ENCODE results near the gene GABPA. TPM values are rescaled to one million over a fixed set of nuclear protein-coding genes. Genes with fewer than 3 reads are reported as not detected.

GABPA gene
- total and polyA plus RNA-seq, 10 donors = 11.7 to 42.0 (median 33.0) TPM

DNA sequence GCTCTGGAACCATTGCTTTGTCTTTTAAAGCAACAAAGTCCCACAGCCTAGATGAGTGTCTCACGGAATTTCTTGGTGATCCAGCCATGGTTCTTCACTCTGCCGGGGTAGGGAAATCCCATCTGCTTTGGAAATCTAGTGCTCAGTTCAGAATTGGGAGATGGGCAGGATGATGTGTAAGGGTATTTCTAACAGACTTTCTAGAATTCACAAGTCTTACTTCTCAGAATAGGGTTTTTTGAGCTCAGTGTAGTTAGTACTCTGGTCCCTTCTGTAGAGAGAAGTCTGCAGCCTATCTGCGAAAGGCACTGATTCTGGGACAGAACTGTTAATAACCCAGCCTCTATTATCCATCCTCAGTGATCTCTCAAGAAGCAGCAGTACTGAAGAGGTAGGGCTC lies 25.3 kb downstream of the GABPA start:
- DNase-seq = no peak
- peaks cover 11 to 97% (median 61%) of the 10 kb centered on the region in 6 donors for H3K36me3 ChIP-seq
- H3K27ac ChIP-seq = no peak overlapping the region
- intact Hi-C loops (cut with DNase I; ENCODE audit: low total_unique reads) = no loop called here
- H3K27me3 ChIP-seq (replicated peaks in 1 of 7) = no peaks in the 10 kb centered on the region
- WGBS, 5 donors = 94 to 98% (median 94%) methylated on average over 3 of the region's 3 CpGs
- H3K4me3 ChIP-seq = no peak overlapping the region
- TF ChIP-seq POLR2A (IDR thresholded peaks at IDR 0.05) (no peak), POLR2AphosphoS5 (IDR thresholded peaks at IDR 0.05) (no peak)
- TF ChIP-seq, protein P1, sequence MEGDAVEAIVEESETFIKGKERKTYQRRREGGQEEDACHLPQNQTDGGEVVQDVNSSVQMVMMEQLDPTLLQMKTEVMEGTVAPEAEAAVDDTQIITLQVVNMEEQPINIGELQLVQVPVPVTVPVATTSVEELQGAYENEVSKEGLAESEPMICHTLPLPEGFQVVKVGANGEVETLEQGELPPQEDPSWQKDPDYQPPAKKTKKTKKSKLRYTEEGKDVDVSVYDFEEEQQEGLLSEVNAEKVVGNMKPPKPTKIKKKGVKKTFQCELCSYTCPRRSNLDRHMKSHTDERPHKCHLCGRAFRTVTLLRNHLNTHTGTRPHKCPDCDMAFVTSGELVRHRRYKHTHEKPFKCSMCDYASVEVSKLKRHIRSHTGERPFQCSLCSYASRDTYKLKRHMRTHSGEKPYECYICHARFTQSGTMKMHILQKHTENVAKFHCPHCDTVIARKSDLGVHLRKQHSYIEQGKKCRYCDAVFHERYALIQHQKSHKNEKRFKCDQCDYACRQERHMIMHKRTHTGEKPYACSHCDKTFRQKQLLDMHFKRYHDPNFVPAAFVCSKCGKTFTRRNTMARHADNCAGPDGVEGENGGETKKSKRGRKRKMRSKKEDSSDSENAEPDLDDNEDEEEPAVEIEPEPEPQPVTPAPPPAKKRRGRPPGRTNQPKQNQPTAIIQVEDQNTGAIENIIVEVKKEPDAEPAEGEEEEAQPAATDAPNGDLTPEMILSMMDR (IDR thresholded peaks at IDR 0.05 in 8 of 11, conservative IDR thresholded peaks at IDR 0.05 in 3 of 11) = no peak
- H3K4me1 ChIP-seq = peaks cover 0 to 18% (median 3%) of the 10 kb centered on the region in 6 donors
- no peaks in the 10 kb centered on the region for H3K9me3 ChIP-seq

DNA sequence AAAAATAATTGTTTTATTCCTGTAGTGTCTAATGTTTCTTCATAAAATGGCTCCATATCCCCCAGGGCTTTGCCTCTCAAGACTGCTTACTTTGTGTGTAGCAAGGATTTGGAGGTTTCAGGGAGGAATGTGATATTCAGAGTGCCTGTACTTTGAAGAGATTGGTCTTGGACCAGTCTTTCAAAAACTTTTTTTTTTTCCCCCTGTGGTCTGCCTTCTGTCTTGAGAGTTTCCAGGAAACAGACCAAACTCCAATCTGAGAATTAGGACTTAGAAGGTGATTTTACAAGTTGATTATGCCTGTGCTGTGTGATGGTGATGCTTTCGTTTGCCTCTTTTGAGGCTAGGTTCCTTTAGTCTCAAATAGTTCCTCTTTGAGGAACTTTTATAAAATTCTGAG lies 25.9 kb downstream of the GABPA start:
- Histone ChIP-seq H3K4me3 (no peak overlapping the region), H3K27ac (no peak overlapping the region), H3K36me3 (peaks cover 11 to 97% (median 66%) of the 10 kb centered on the region in 6 donors), H3K9me3 (no peaks in the 10 kb centered on the region), H3K27me3 (replicated peaks in 1 of 7) (no peaks in the 10 kb centered on the region), H3K4me1 (peaks cover 0 to 14% (median 1%) of the 10 kb centered on the region in 6 donors)
- no peak for DNase-seq
- intact Hi-C loops (cut with DNase I; ENCODE audit: low total_unique reads) = no loop called here
- TF ChIP-seq POLR2AphosphoS5 (IDR thresholded peaks at IDR 0.05) = no peak
- TF ChIP-seq POLR2A (IDR thresholded peaks at IDR 0.05) = no peak
- TF ChIP-seq, protein P1 (IDR thresholded peaks at IDR 0.05 in 8 of 11, conservative IDR thresholded peaks at IDR 0.05 in 3 of 11) = no peak
- 74 to 97% (median 89%) methylated on average over 1 of the region's 1 CpG for WGBS, 5 donors

- no peak for DNase-seq
- H3K4me3 ChIP-seq = no peak overlapping the region
- intact Hi-C loops (cut with DNase I; ENCODE audit: low total_unique reads) = no loop called here
- no peaks in the 10 kb centered on the region for H3K27me3 ChIP-seq (replicated peaks in 1 of 7)
- H3K36me3 ChIP-seq = peaks cover 11 to 100% (median 71%) of the 10 kb centered on the region in 6 donors
- H3K27ac ChIP-seq = no peak overlapping the region
- WGBS, 5 donors = 95 to 99% (median 98%) methylated on average over 3 of the region's 3 CpGs
- H3K4me1 ChIP-seq = no peaks in the 10 kb centered on the region
- no peak for TF ChIP-seq POLR2AphosphoS5 (IDR thresholded peaks at IDR 0.05)
- TF ChIP-seq POLR2A (IDR thresholded peaks at IDR 0.05) = no peak
- TF ChIP-seq, protein P1 (IDR thresholded peaks at IDR 0.05 in 8 of 11, conservative IDR thresholded peaks at IDR 0.05 in 3 of 11) = no peak
- no peaks in the 10 kb centered on the region for H3K9me3 ChIP-seq
These were observed 29.3 kb downstream of the GABPA start for GRCh38 chr21:25764065-25764464.

- H3K4me3 ChIP-seq = no peak overlapping the region
- DNase-seq = no peak
- H3K9me3 ChIP-seq = no peaks in the 10 kb centered on the region
- intact Hi-C loops (cut with DNase I; ENCODE audit: low total_unique reads) = no loop called here
- 81 to 94% (median 88%) methylated on average over 3 of the region's 3 CpGs for WGBS, 5 donors
- peaks cover 0 to 8% (median 5%) of the 10 kb centered on the region in 6 donors for H3K4me1 ChIP-seq
- peaks cover 9 to 82% (median 55%) of the 10 kb centered on the region in 6 donors for H3K36me3 ChIP-seq
- no peak overlapping the region for H3K27ac ChIP-seq
- H3K27me3 ChIP-seq (replicated peaks in 1 of 7) = no peaks in the 10 kb centered on the region
- TF ChIP-seq POLR2A (IDR thresholded peaks at IDR 0.05) (no peak), POLR2AphosphoS5 (IDR thresholded peaks at IDR 0.05) (no peak)
- TF ChIP-seq, protein P1 (IDR thresholded peaks at IDR 0.05 in 8 of 11, conservative IDR thresholded peaks at IDR 0.05 in 3 of 11) = no peak
These were observed 33.1 kb downstream of the GABPA start for GRCh38 chr21:25767921-25768320.
